Endothelial cell of umbilical vein (primary cell): ENCODE results near the gene PACS1. TPM values are rescaled to one million over a fixed set of nuclear protein-coding genes. Genes with fewer than 3 reads are reported as not detected.

Experiments
- BruUV-seq: library from RNA; stranded (reverse); fragments of 400-500 nt; replicated peaks from 2 replicates; lab custom pipeline; 2021; lab: Mats Ljungman, UMichigan
- CTCF ChIA-PET: fragments of 300-600, 350-600 bp; sonication (Branson Sonifier 250); formaldehyde crosslinking; loops from one replicate; lab custom pipeline; 2021; ENCODE audit warnings: antibody characterized with exemption, inconsistent platforms; lab: Charles Lee
- POLR2A ChIA-PET: fragments of 300-600, 350-600 bp; sonication (Branson Sonifier 250); formaldehyde crosslinking; loops from one replicate; lab custom pipeline; 2021; ENCODE audit warnings: antibody characterized with exemption, inconsistent platforms; lab: Charles Lee
- DNase-seq: peaks from one replicate; pipeline ENCODE4 v3.0.0-alpha.2; 2011; ENCODE audit warnings: low read depth, low spot score
- FAIRE-seq: peaks from 2 replicates; lab custom pipeline; 2011; peaks lifted over from hg19 to GRCh38; lab: Jason Lieb, UNC
- H2AFZ ChIP-seq: 2 replicates; pipeline ENCODE4 v1.6.0; 2012; ENCODE audit warnings: low read depth, low read length, control low read depth, inconsistent platforms
- H3K27ac ChIP-seq: 2 replicates; pipeline ENCODE4 v1.5.1; 2011; ENCODE audit warnings: low read depth, mild to moderate bottlenecking, control low read depth, low read length, moderate library complexity; ENCODE audit not compliant: insufficient read depth
- H3K27me3 ChIP-seq, 2 experiments: 2 replicates each; pipeline versions ENCODE4 v1.6.0 to v1.6.1; 2011; ENCODE audit warnings: low read length in 2 of 2, mixed read lengths in 1 of 2; ENCODE audit not compliant: control insufficient read depth in 2 of 2, insufficient read depth in 2 of 2
- H3K36me3 ChIP-seq, 2 experiments: 2 replicates in 1 of 2; 3 replicates in 1 of 2; pipeline ENCODE4 v1.5.1; 2011; ENCODE audit warnings: low read length in 2 of 2, mild to moderate bottlenecking in 1 of 2, moderate library complexity in 1 of 2; ENCODE audit not compliant: control insufficient read depth in 2 of 2, insufficient read depth in 2 of 2; ENCODE audit errors: extremely low read depth in 1 of 2
- H3K4me1 ChIP-seq: 3 replicates; pipeline ENCODE4 v1.5.1; 2011; ENCODE audit warnings: mild to moderate bottlenecking, low read length; ENCODE audit not compliant: control insufficient read depth, insufficient read depth; ENCODE audit errors: extremely low read depth
- H3K4me2 ChIP-seq: 2 replicates; pipeline ENCODE4 v1.6.1; 2011; ENCODE audit warnings: low read length, control low read depth, mixed read lengths; ENCODE audit not compliant: insufficient read depth
- H3K4me3 ChIP-seq, 3 experiments: fragments of 200-600 bp in 1 of 3; sonication (generic), shearing (Covaris generic) in 1 of 3; replicated peaks in 1 of 3; 2 replicates each; pipeline ENCODE4 v1.5.1; 2011 to 2016; ENCODE audit warnings: control low read depth in 3 of 3, low read length in 3 of 3, mild to moderate bottlenecking in 2 of 3, inconsistent platforms in 1 of 3, low read depth in 1 of 3, moderate library complexity in 1 of 3; ENCODE audit not compliant: insufficient read depth in 1 of 3
- H3K79me2 ChIP-seq: 2 replicates; pipeline ENCODE4 v1.6.0; 2012; ENCODE audit warnings: low read length, inconsistent platforms; ENCODE audit not compliant: control insufficient read depth, insufficient read depth
- H3K9ac ChIP-seq: replicated peaks from 2 replicates; pipeline ENCODE3; 2011; ENCODE audit warnings: low read length, control low read depth; ENCODE audit not compliant: insufficient read depth; ENCODE audit errors: extremely low read depth
- H3K9me1 ChIP-seq: replicated peaks from 3 replicates; pipeline ENCODE4 v1.6.0; 2011; ENCODE audit warnings: mild to moderate bottlenecking, low read length; ENCODE audit not compliant: control insufficient read depth, insufficient read depth; ENCODE audit errors: extremely low read depth
- H3K9me3 ChIP-seq: replicated peaks from 2 replicates; pipeline ENCODE4 v1.5.1; 2012; ENCODE audit warnings: low read length, inconsistent platforms; ENCODE audit not compliant: control insufficient read depth, insufficient read depth
- H4K20me1 ChIP-seq: replicated peaks from 2 replicates; pipeline ENCODE3; 2011; ENCODE audit warnings: mild to moderate bottlenecking, low read length; ENCODE audit not compliant: control insufficient read depth, insufficient read depth; ENCODE audit errors: extremely low read depth
- CTCF ChIP-seq, 2 donors: IDR thresholded peaks; 1 replicate in 1 of 2; 2 replicates in 1 of 2; pipeline ENCODE4 v1.5.1; 2011; ENCODE audit warnings: low read length in 2 of 2, mild to moderate bottlenecking in 2 of 2, moderate library complexity in 2 of 2, control low read depth in 1 of 2, inconsistent platforms in 1 of 2, low read depth in 1 of 2; ENCODE audit not compliant: insufficient read depth in 1 of 2; ENCODE audit errors: extremely low read depth in 1 of 2
- EZH2 ChIP-seq: IDR thresholded peaks from 2 replicates; pipeline ENCODE4 v1.6.1; 2012; ENCODE audit warnings: borderline replicate concordance, low read depth, mild to moderate bottlenecking, moderate library complexity, low read length, inconsistent platforms; ENCODE audit not compliant: severe bottlenecking
- FOS ChIP-seq: IDR thresholded peaks from 2 replicates; pipeline ENCODE4 v1.6.1; 2011; ENCODE audit warnings: mild to moderate bottlenecking, low read length, moderate library complexity, borderline replicate concordance; ENCODE audit not compliant: insufficient read depth
- GATA2 ChIP-seq: IDR thresholded peaks from 2 replicates; pipeline ENCODE4 v1.7.0; 2011; ENCODE audit warnings: low read depth, mild to moderate bottlenecking, moderate library complexity, mixed read lengths, low read length; ENCODE audit not compliant: insufficient read length, insufficient read depth
- JUN ChIP-seq: IDR thresholded peaks from 2 replicates; pipeline ENCODE4 v1.6.1; 2011; ENCODE audit warnings: borderline replicate concordance, low read depth; ENCODE audit not compliant: insufficient read length, insufficient read depth
- MAX ChIP-seq: IDR thresholded peaks from 2 replicates; pipeline ENCODE4 v1.6.1; 2011; ENCODE audit not compliant: insufficient read depth, insufficient read length
- MYC ChIP-seq: IDR thresholded peaks from one replicate; pipeline ENCODE4 v1.6.1; 2011; ENCODE audit warnings: mild to moderate bottlenecking, low read depth, low read length
- POLR2A ChIP-seq: IDR thresholded peaks from 2 replicates; pipeline ENCODE4 v1.6.1; 2012; ENCODE audit warnings: low read depth, mild to moderate bottlenecking, control low read depth, low read length
- POLR2AphosphoS5 ChIP-seq: IDR thresholded peaks from 2 replicates; pipeline ENCODE4 v1.6.1; 2012; ENCODE audit warnings: low read depth, mild to moderate bottlenecking, control low read depth, low read length, moderate library complexity; ENCODE audit not compliant: insufficient read depth
- dilution Hi-C: fragments of 300-500 bp; cut with MboI; formaldehyde crosslinking; loops from one replicate; pipeline ENCODE4 v1.15.0; 2019; ENCODE audit warnings: low sequenced_read_pairs; ENCODE audit not compliant: extremely low pct_ligation_motif_present
- intact Hi-C: fragments of 100-400 bp; cut with micrococcal nuclease; formaldehyde crosslinking; loops from one replicate; pipeline ENCODE4 v1.10.0; 2022
- polyA plus RNA-seq, 4 experiments: library from polyadenylated mRNA; depleted of rRNA in 3 of 4; stranded (reverse) in 3 of 4; unstranded in 1 of 4; fragments of >200 nt; gene quantifications; 2 replicates each; pipeline versions ENCODE4 v1.2.1 to v1.2.3, GENCODE V29; 2011 to 2012; ENCODE audit warnings: missing spikeins in 1 of 4
- total RNA-seq: library from RNA; stranded (reverse); gene quantifications from 2 replicates; pipeline ENCODE4 v1.2.3, GENCODE V29; 2021

The PACS1 gene
- total and polyA plus RNA-seq, 2 donors (not counting 3 experiments of a cell fraction or from before 2014, with no cell fraction given): 26.4 to 64.4 TPM

GRCh38 chr11:66233301-66233700 is 163.2 kb downstream of the PACS1 start:
- FAIRE-seq: no peak

More at GRCh38 chr11:66233301-66233700, 163.2 kb downstream of the PACS1 start:
- dilution Hi-C loops (no loop called here), intact Hi-C loops (no loop called here)
- no peaks in the 10 kb centered on the region for H3K79me2 ChIP-seq
- no peaks in the 10 kb centered on the region for H3K9me1 ChIP-seq
- H3K27me3 ChIP-seq: no peaks in the 10 kb centered on the region
- ChIA-PET CTCF (interaction anchor here (4.5 kb wide), 1 partner anchor 11 kb away, joined by 25 read pairs; no protein-coding TSS in a partner anchor), POLR2A (no interaction called here)
- no peak overlapping the region for H3K27ac ChIP-seq
- no peak overlapping the region for H3K4me3 ChIP-seq
- no peak overlapping the region for H2AFZ ChIP-seq
- DNase-seq: no peak
- no peak for TF ChIP-seq CTCF (IDR thresholded peaks at IDR 0.05; ENCODE audit: extremely low read depth in 1 of 2, insufficient read depth in 1 of 2, low read depth in 1 of 2, low read length in 2 of 2)
- no peak for TF ChIP-seq MAX
- TF ChIP-seq POLR2A: no peak
- no peak for TF ChIP-seq MYC
- TF ChIP-seq JUN: no peak
- no peak for TF ChIP-seq FOS
- no peak for TF ChIP-seq POLR2AphosphoS5
- no peak for TF ChIP-seq EZH2
- TF ChIP-seq GATA2: no peak
- H3K9me3 ChIP-seq: no peaks in the 10 kb centered on the region
- H3K4me1 ChIP-seq: no peaks in the 10 kb centered on the region
- H3K9ac ChIP-seq: no peak overlapping the region
- H3K36me3 ChIP-seq: peaks cover 0 to 53% of the 10 kb centered on the region in 2 experiments
- H3K4me2 ChIP-seq: no peak overlapping the region
- BruUV-seq: no TSS peak
- no peaks in the 10 kb centered on the region for H4K20me1 ChIP-seq
